Memory B cell (primary cell): ENCODE data around the gene HIVEP3.

Experiments
- ATAC-seq: fragments of 150-1000 bp; cut with Tn5 transposase; 2 replicates; pipeline ENCODE4 v1.10.0; 2021; ENCODE audit warnings: low read depth, mild to moderate bottlenecking, moderate library complexity
- DNase-seq, 2 donors: peaks; one replicate each; pipeline ENCODE4 v3.0.0; 2022; ENCODE audit warnings: low spot score in 2 of 2
- H3K27ac Mint-ChIP-seq: one replicate; pipeline ENCODE4 v1.8.0; 2022; ENCODE audit warnings: mild to moderate bottlenecking, moderate library complexity, mixed read lengths
- H3K27me3 Mint-ChIP-seq: one replicate; pipeline ENCODE4 v1.8.0; 2022; ENCODE audit warnings: mixed read lengths
- H3K36me3 Mint-ChIP-seq: one replicate; pipeline ENCODE4 v1.8.0; 2022; ENCODE audit warnings: mild to moderate bottlenecking, mixed read lengths
- H3K4me1 Mint-ChIP-seq: one replicate; pipeline ENCODE4 v1.8.0; 2022; ENCODE audit warnings: mixed read lengths
- H3K4me3 Mint-ChIP-seq: one replicate; pipeline ENCODE4 v1.8.0; 2022; ENCODE audit warnings: mild to moderate bottlenecking, moderate library complexity, mixed read lengths
- H3K9me3 Mint-ChIP-seq: one replicate; pipeline ENCODE4 v1.8.0; 2022; ENCODE audit warnings: mixed read lengths

Gene HIVEP3

GRCh38 chr1:41664861-41665640 is 253.7 kb downstream of the HIVEP3 start:
- peaks cover 51% of the 10 kb centered on the region for H3K4me1 Mint-ChIP-seq
- H3K27ac Mint-ChIP-seq: peak overlapping the region; percentile 78
- DNase-seq (no peak), ATAC-seq (no peak)
- no peaks in the 10 kb centered on the region for H3K36me3 Mint-ChIP-seq
- H3K4me3 Mint-ChIP-seq: no peak overlapping the region
- H3K27me3 Mint-ChIP-seq: no peaks in the 10 kb centered on the region
- no peaks in the 10 kb centered on the region for H3K9me3 Mint-ChIP-seq

GRCh38 chr1:41663671-41664400 is 254.9 kb downstream of the HIVEP3 start:
- no peak for ATAC-seq
- Mint-ChIP-seq H3K9me3 (no peaks in the 10 kb centered on the region), H3K4me1 (peaks cover 56% of the 10 kb centered on the region), H3K36me3 (peaks cover 2% of the 10 kb centered on the region), H3K4me3 (peak overlapping the region; percentile 15), H3K27me3 (no peaks in the 10 kb centered on the region), H3K27ac (peak overlapping the region; percentile 78)
- DNase-seq: no peak

DNA sequence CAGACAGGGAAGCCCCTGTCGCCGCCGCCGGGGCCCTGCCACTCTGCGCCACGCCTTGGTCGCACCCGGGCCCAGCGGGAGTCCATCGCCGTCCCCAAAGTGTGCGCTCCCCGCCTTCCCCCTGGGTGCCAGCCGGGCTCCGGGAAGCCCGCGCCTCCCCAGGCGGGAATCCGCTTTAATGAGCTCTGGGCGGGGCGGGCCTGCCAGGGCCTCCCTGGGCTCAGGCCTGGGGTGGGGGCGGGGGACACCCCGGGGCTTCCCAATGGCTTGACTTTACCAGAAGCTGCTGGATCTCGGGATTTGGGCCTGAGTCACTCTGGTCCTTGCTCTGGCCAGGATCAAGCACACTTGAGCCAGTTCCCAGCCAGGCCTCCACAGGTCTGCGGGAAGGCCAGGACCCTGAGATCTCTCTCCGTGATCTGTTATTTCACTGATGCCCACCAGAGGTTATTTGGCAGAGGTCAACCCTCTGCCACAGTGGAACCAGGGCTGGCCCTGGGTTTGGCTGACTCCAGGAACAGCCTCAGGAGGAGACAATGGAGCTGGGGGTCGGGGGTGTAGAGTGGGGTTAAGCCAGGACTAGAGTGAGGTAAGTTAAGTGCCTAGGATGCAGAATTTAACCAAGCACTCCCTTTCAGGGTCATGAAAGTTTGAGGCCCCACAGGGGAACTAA is 255.8 kb downstream of the HIVEP3 start:
- no peak for ATAC-seq
- peaks cover 2% of the 10 kb centered on the region for H3K36me3 Mint-ChIP-seq

GRCh38 chr1:41662061-41662764 is 256.5 kb downstream of the HIVEP3 start:
- ATAC-seq (peak; percentile 77), DNase-seq (peak; percentile 59 to 65)
- Mint-ChIP-seq H3K36me3 (peaks cover 2% of the 10 kb centered on the region), H3K4me1 (peaks cover 54% of the 10 kb centered on the region), H3K27ac (peak overlapping the region; percentile 78), H3K27me3 (no peaks in the 10 kb centered on the region), H3K9me3 (no peaks in the 10 kb centered on the region), H3K4me3 (peak overlapping the region; percentile 67)

More for the DNA sequence above, 255.8 kb downstream of the HIVEP3 start:
- H3K4me3 Mint-ChIP-seq: peak overlapping the region; percentile 67
- no peaks in the 10 kb centered on the region for H3K27me3 Mint-ChIP-seq
- peaks cover 56% of the 10 kb centered on the region for H3K4me1 Mint-ChIP-seq
- H3K9me3 Mint-ChIP-seq: no peaks in the 10 kb centered on the region
- no peak for DNase-seq
- H3K27ac Mint-ChIP-seq: peak overlapping the region; percentile 78

GRCh38 chr1:41661428-41662060 is 257.2 kb downstream of the HIVEP3 start:
- Mint-ChIP-seq H3K4me3 (peak overlapping the region; percentile 88), H3K4me1 (peaks cover 47% of the 10 kb centered on the region), H3K27me3 (no peaks in the 10 kb centered on the region), H3K9me3 (no peaks in the 10 kb centered on the region), H3K36me3 (peaks cover 2% of the 10 kb centered on the region), H3K27ac (peak overlapping the region; percentile 57)
- ATAC-seq (peak; percentile 3), DNase-seq (peak; percentile 20 to 45)

DNA sequence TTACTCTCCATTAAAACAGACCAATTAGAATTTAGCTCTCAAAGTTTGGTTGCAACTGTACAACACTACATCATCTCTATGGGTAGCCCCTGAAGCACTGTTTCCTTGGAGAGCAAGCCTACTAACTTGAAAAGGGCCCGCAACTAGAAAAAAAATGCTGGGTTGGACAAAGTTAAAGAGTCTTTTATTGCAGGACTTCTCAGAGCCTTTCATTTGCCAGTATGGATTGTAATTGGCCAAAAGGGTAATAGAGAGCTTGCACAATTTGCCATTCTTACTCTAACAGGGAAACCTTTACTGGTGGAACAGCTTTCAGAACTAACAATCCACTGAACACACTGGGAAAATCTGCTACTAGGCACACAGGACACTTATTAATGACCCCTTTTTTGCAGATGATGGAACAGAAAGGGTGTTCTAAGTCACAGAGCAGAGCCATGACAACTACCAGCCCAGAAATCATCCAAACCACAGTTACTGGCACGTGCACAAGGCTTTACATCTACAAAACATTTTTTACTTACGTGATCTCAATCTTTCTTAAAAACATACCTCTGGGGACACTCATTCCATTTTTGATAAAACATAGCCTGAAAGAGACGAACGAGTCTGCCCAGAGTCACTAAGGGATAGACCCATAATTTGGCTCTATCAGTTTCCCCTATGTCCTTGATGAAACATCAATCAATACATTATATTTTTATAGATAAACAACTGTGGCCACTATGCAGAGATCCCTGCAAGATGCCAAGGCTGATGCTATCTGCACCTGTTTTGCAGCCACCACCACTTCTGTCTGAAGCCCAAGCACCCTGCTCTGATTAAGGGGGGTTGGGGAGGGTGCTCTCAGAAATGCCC is 257.9 kb downstream of the HIVEP3 start:
- H3K27me3 Mint-ChIP-seq: no peaks in the 10 kb centered on the region
- no peaks in the 10 kb centered on the region for H3K9me3 Mint-ChIP-seq
- DNase-seq (no peak), ATAC-seq (no peak)
- H3K4me3 Mint-ChIP-seq: peak overlapping the region; percentile 88
- peaks cover 47% of the 10 kb centered on the region for H3K4me1 Mint-ChIP-seq
- H3K36me3 Mint-ChIP-seq: peaks cover 2% of the 10 kb centered on the region
- H3K27ac Mint-ChIP-seq: peak overlapping the region; percentile 57

- Mint-ChIP-seq H3K27ac (no peak overlapping the region), H3K36me3 (peaks cover 2% of the 10 kb centered on the region), H3K4me1 (peaks cover 46% of the 10 kb centered on the region)
Observed at GRCh38 chr1:41659903-41660302, 258.8 kb downstream of the HIVEP3 start.

DNA sequence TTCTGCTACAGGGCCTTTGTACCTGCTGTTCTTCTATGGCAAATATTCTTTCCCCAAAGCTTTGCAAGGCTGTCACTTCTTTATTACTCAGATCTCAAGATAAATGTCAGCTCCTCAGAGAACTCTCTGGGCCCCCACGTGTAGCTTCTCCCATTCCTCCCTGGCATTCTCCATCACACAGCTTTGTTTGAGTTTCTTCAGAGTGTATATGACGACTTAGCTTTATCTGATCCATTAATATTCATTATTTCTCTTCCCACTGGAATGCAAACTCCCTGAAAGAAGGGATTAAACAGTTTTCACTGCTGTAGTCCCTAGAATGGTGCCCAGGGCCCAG is 259.6 kb downstream of the HIVEP3 start:
- Mint-ChIP-seq H3K27ac (peak overlapping the region; percentile 72), H3K27me3 (no peaks in the 10 kb centered on the region), H3K36me3 (peaks cover 2% of the 10 kb centered on the region)

More at GRCh38 chr1:41659903-41660302, 258.8 kb downstream of the HIVEP3 start:
- ATAC-seq (no peak), DNase-seq (no peak)
- Mint-ChIP-seq H3K27me3 (no peaks in the 10 kb centered on the region), H3K4me3 (peak overlapping the region; percentile 1), H3K9me3 (no peaks in the 10 kb centered on the region)

DNA sequence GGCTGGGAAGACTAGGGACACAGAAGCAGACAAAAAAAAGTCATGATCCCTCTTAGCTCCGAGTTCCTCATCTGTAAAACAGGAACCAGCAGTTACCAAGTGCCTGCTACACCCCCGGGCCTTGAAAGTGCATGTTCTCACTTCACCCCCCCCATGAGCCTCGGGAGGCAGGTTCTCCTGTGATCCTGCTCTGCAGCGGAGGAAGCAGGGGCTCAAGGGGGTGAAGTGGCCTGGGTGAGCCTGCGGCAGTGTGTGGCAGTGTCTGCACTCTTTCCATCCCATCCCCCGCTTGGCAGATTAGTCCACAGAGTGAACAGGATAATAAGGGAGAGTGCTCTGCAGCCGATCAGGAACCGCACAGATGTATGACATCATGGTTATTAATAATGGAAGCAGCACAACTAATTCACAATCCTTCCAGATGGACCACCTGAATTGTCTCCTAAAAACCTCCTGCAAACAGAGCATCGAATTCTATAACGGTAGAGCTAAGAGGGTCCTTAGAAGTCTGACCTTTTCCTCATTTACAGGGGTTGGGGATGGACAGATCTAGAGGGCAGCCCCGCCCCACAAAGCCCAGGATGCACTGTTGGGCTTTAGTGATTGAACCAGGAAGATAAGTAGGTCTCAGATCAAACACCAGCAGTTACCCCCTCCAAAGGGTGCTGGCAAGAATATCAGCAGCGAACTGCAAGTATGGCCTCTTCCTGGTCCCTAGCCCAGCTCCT is 260.1 kb downstream of the HIVEP3 start:
- H3K36me3 Mint-ChIP-seq: peaks cover 2% of the 10 kb centered on the region
- ATAC-seq: no peak
- peaks cover 43% of the 10 kb centered on the region for H3K4me1 Mint-ChIP-seq
- no peaks in the 10 kb centered on the region for H3K9me3 Mint-ChIP-seq
- H3K4me3 Mint-ChIP-seq: no peak overlapping the region
- H3K27me3 Mint-ChIP-seq: no peaks in the 10 kb centered on the region
- H3K27ac Mint-ChIP-seq: no peak overlapping the region
- DNase-seq: no peak

More for the DNA sequence above, 259.6 kb downstream of the HIVEP3 start:
- H3K9me3 Mint-ChIP-seq: no peaks in the 10 kb centered on the region
- H3K4me1 Mint-ChIP-seq: peaks cover 48% of the 10 kb centered on the region
- ATAC-seq: no peak
- no peak overlapping the region for H3K4me3 Mint-ChIP-seq
- no peak for DNase-seq

DNA sequence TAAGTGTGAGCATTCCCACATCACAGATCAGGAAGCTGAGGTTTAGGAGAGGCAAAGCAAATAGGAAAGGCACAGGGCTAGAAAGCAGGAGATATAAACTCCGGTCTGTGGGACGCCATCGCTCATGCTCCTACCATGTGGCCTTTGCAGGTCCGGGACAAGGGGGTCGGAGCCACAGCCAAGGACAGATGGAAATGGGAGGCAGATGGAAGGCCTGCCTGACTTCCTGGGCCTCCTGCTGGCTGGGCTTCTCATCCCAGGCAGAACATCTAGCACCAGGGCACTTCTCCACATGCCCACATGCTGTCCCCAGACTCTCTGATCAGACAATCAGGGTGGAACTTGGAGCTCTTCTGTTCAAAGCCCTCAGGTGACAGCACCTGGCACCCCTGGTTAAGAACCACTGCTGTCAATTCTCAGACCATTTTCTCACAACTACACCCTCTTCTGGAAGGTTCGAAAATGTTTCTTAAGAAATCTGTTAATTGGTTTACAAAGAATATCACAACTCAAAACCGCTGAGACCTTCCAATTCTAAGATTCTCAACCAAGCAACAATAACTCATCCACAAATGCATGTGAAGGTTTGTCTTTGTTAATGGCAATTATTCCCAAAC is 260.9 kb downstream of the HIVEP3 start:
- Mint-ChIP-seq H3K9me3 (no peaks in the 10 kb centered on the region), H3K27ac (no peak overlapping the region)
- DNase-seq: no peak

DNA sequence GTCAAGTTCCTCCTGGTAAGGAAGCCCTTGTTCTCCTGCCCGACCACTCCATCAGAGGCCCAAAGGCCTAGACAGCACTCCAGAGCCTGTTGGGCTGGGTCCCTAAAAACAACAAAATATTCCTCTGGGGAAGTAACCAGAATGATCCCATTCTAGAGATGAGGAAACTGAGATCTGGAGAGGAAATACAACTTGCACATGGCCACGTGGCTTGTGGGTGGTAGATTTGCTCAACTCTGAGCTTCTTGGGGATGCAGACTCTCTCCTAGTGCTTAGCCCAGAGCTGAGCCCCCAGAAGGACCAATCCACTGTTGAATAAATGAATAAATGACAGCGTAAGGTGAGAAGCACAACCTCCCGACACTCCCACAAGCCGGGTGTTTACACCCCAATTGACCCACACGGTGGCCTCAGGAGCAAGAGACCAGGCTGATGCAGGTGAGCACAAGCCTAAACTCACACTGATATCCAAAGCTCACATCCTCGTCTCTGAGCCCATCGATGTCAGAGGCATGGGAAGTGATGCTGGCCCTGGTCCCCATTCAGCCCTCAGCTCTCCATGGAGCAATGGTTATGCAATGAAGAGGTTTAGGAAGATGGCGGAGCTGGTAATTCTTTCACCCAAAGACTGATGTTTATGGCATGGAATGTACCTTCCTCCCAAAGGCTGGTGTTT is 261.8 kb downstream of the HIVEP3 start:
- DNase-seq (no peak), ATAC-seq (no peak)
- Mint-ChIP-seq H3K9me3 (no peaks in the 10 kb centered on the region), H3K27me3 (no peaks in the 10 kb centered on the region), H3K36me3 (peaks cover 2% of the 10 kb centered on the region), H3K27ac (no peak overlapping the region), H3K4me1 (peaks cover 55% of the 10 kb centered on the region), H3K4me3 (no peak overlapping the region)

More for the DNA sequence above, 260.9 kb downstream of the HIVEP3 start:
- Mint-ChIP-seq H3K27me3 (no peaks in the 10 kb centered on the region), H3K4me3 (no peak overlapping the region), H3K4me1 (peaks cover 49% of the 10 kb centered on the region), H3K36me3 (peaks cover 2% of the 10 kb centered on the region)
- no peak for ATAC-seq
